Tibial artery (tissue), 4 donors: ENCODE results near the gene BABAM2.

Experiments
- DNase-seq, 2 donors: peaks; one replicate each; pipeline ENCODE4 v3.0.0-alpha.2; 2019
- H3K27ac ChIP-seq, 2 donors: fragments of 200-600 bp; sonication (generic) in 1 of 2; 1 replicate in 1 of 2; 2 replicates in 1 of 2; pipeline ENCODE4 v1.5.1; 2018 to 2019; ENCODE audit warnings: mild to moderate bottlenecking in 1 of 2
- H3K27me3 ChIP-seq, 2 donors: fragments of 200-600 bp; sonication (generic) in 1 of 2; one replicate each; pipeline versions ENCODE4 v1.5.1 to v1.6.0; 2016 to 2019
- H3K36me3 ChIP-seq, 3 donors: fragments of 200-600 bp; sonication (generic) in 2 of 3; one replicate each; pipeline ENCODE4 v1.5.1; 2016 to 2019; ENCODE audit warnings: mild to moderate bottlenecking in 2 of 3
- H3K4me1 ChIP-seq, 4 donors: fragments of 200-600 bp; sonication (generic) in 2 of 4; 1 replicate in 3 of 4; 2 replicates in 1 of 4; pipeline ENCODE4 v1.5.1; 2016 to 2019
- H3K4me3 ChIP-seq, 2 donors: fragments of 200-600 bp; sonication (generic) in 1 of 2; 1 replicate in 1 of 2; 2 replicates in 1 of 2; pipeline ENCODE4 v1.5.1; 2018 to 2019; ENCODE audit warnings: mild to moderate bottlenecking in 2 of 2
- H3K9me3 ChIP-seq, 3 donors: fragments of 200-600 bp; sonication (generic) in 1 of 3; one replicate each; pipeline ENCODE4 v1.5.1; 2016 to 2019
- intact Hi-C: fragments of 100-400 bp; cut with DNase I; formaldehyde crosslinking; loops from one replicate; pipeline ENCODE4 v1.15.0; 2023; ENCODE audit warnings: low total_unique reads
- TF ChIP-seq, protein P1 (sequence below), 2 experiments: fragments of 200-600 bp in 1 of 2; fragments of 450-650 bp in 1 of 2; IDR thresholded peaks; one replicate each; pipeline ENCODE4 v1.5.1; 2017 to 2019; ENCODE audit warnings: antibody characterized with exemption in 2 of 2, mild to moderate bottlenecking in 1 of 2, moderate library complexity in 1 of 2

The BABAM2 gene

DNA sequence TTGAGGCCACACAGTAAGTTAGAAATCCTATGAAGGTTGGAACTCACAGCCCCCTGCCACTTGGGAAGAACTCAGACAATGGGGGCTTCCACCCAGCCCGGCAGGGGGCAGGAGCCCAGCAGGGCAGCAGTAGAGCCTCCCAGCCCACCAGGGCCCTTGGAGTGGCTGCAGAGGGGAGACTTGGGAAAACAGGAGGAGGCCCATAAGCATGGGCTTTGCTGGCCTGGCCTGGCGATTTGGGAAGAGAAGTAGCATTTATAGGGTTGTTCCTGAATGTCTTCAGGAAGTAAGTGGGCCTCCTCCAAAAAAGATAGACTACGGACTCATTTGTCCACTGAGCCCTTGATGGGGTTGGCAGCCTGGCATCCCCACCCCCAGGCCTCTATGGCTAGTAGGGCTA lies 484.7 kb downstream of the BABAM2 start:
- no peaks in the 10 kb centered on the region for H3K36me3 ChIP-seq
- no peak overlapping the region for H3K4me3 ChIP-seq
- DNase-seq = no peak
- H3K27me3 ChIP-seq = no peaks in the 10 kb centered on the region
- H3K9me3 ChIP-seq = no peaks in the 10 kb centered on the region
- no peak overlapping the region for H3K27ac ChIP-seq
- TF ChIP-seq, protein P1, sequence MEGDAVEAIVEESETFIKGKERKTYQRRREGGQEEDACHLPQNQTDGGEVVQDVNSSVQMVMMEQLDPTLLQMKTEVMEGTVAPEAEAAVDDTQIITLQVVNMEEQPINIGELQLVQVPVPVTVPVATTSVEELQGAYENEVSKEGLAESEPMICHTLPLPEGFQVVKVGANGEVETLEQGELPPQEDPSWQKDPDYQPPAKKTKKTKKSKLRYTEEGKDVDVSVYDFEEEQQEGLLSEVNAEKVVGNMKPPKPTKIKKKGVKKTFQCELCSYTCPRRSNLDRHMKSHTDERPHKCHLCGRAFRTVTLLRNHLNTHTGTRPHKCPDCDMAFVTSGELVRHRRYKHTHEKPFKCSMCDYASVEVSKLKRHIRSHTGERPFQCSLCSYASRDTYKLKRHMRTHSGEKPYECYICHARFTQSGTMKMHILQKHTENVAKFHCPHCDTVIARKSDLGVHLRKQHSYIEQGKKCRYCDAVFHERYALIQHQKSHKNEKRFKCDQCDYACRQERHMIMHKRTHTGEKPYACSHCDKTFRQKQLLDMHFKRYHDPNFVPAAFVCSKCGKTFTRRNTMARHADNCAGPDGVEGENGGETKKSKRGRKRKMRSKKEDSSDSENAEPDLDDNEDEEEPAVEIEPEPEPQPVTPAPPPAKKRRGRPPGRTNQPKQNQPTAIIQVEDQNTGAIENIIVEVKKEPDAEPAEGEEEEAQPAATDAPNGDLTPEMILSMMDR (IDR thresholded peaks at IDR 0.05) = no peak
- no peaks in the 10 kb centered on the region for H3K4me1 ChIP-seq
- intact Hi-C loops = no loop called here

DNA sequence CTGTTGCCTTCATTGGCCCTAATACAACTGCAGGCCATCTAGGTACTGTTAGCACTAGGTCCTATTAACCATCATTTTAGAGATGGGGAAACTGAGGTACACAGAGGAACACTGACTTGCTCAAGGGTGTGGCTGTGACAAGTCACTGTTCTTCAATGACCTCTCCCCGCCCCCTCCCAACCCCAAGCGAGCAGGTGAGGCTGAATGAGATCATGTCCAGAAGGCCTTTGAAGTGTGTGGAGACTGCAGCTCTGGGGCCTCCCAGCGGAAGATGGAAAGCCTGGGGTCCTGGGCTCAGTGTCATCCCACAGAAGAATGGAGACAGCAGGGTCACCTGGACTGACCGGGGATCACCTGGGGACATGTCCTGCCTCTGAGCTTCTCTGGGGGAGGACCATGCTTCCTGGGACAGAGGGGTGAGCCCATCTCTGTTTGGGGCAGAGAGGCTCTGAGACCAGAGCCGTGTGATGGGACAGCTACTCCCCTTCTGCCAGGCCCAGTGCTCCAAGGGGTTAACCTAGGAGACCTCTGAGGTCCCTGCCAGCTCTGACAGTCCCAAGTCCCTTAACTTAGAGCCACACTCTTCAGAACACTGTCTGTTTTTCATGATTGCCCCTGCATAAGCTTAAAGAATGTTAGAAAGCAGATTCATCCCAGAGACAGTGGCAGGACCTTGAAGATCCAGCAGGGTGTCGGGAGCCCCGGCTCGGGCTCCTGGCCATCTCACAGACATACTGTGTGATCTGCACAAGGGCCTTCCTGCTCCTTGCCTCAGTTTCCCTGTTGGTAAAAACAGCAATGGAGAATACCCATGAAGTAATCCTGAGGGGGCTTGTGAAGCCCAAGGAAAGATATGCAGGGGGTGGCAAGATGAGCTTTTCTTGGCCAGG lies 485.5 kb downstream of the BABAM2 start:
- Histone ChIP-seq H3K4me1 (no peaks in the 10 kb centered on the region), H3K27ac (no peak overlapping the region), H3K4me3 (no peak overlapping the region), H3K36me3 (no peaks in the 10 kb centered on the region), H3K9me3 (no peaks in the 10 kb centered on the region), H3K27me3 (no peaks in the 10 kb centered on the region)
- TF ChIP-seq, protein P1 (IDR thresholded peaks at IDR 0.05) = no peak
- intact Hi-C loops = no loop called here
- DNase-seq = no peak

DNA sequence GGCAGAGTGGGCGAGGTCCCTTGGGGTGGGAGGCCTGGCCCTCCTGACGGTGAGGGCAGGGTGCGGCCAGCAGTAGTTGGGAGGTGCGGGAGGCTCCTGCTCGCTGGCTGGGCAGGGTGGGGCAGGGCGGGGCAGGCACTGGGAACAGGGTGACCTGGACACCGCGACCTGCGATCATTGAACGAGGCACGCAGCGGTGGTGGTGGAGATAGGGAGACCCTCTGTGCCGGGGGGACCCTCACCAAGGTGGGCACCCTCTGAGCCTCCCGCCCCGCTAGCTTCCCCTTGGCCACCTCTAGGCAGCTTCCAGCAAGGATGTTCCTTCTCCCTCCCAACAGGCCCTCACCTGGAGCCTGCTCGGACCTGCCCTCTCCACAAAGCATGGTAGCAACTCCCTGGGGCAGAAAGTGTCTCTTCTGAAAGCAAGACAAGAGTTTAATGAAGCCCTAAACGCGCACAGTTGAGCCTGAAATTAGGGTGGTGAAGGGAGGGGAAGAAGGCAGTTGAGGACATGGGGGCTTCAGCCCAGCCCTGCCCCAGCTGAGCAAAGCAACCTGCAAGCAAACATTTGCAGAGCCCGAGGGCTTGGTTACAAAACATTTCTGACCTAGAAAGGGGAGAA lies 486.8 kb downstream of the BABAM2 start:
- Histone ChIP-seq H3K9me3 (no peaks in the 10 kb centered on the region), H3K27me3 (no peaks in the 10 kb centered on the region), H3K4me1 (no peaks in the 10 kb centered on the region), H3K27ac (no peak overlapping the region), H3K36me3 (no peaks in the 10 kb centered on the region), H3K4me3 (no peak overlapping the region)
- TF ChIP-seq, protein P1 (IDR thresholded peaks at IDR 0.05) = no peak
- intact Hi-C loops = no loop called here
- no peak for DNase-seq

DNA sequence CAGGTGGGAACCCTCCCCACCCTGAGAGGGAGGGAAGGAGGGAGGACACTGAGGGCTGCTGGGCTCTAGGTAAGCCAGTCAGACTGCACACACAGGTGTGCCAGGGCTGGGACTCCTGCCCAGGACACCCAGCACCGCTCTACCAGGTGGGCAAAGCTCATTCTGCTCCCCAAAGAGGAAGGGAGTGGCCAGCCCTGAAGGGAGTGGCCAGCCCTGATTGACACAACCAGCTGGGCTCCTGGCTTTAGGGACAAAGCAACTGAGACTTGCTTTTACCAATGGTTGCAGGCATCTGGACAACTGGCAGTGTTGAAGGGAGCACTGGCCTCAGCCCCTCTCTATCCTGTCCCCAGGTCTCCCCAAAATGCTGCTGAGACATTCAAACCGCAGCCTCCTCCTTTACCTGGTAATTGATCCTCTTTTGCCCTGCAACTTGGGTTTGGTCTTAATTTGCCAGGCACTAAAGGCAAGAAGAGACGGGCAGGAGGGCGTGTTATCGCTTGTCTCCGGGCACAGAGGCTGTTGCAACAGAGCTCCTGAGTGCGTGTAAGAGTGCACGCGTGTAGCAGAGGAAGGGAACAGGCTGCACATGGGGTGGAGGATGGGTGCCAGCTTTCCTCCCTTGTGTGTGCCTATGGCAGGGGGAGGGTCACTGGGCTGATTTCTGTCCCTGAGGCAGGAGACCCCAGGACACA lies 487.6 kb downstream of the BABAM2 start:
- peaks cover 0 to 4% (median 0%) of the 10 kb centered on the region in 4 donors for H3K4me1 ChIP-seq
- no peak overlapping the region for H3K4me3 ChIP-seq
- no peaks in the 10 kb centered on the region for H3K9me3 ChIP-seq
- no peak for DNase-seq
- H3K27me3 ChIP-seq = no peaks in the 10 kb centered on the region
- no peaks in the 10 kb centered on the region for H3K36me3 ChIP-seq
- intact Hi-C loops = no loop called here
- no peak overlapping the region for H3K27ac ChIP-seq
- TF ChIP-seq, protein P1 (IDR thresholded peaks at IDR 0.05) = no peak

DNA sequence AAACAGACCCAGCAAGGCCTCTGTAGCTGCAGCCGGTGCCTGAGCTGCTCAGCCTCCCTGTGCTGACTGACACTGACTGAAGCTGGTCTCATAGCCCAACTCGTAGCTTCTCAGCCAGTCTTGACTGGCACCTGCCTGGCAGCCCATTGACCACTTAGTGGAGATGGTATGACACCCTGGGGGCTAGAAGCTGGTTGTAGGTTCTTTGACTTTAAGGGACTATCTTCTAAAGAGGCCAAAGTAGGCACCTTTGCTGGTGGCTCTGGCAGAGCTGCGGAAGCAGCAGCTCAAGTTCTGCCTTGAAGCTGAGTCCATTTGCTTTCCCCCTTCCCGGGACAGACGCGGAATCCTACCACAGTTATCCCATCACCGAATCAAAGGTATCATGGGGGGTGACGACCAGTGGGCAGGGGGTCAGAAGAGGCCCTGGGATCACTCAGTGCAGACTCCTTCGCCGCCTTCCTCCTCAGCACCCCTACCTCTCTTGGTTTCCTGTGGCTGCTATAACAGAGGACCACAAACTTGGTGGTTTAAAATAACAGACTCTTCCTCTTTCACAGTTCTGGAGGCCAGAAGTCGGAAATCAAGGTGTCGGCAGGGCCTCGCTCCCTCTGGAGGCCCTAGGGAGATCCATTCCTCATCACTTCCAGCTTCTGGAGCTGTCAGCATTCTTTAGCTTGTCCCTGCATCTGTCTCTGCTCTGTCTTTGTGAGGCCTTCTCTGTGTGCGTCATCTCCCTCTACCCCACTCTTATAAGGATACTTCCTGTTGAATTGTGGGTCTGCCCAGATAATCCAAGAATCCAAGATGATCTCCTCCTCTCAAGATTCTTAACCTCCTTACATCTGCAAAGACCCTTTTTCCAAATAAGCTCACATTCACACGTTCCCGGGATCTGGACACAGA lies 488.4 kb downstream of the BABAM2 start:
- H3K4me3 ChIP-seq = no peak overlapping the region
- TF ChIP-seq, protein P1 (IDR thresholded peaks at IDR 0.05) = no peak
- no peaks in the 10 kb centered on the region for H3K9me3 ChIP-seq
- DNase-seq = no peak
- intact Hi-C loops = no loop called here
- H3K4me1 ChIP-seq = peaks cover 0 to 4% (median 0%) of the 10 kb centered on the region in 4 donors
- H3K27me3 ChIP-seq = no peaks in the 10 kb centered on the region
- no peak overlapping the region for H3K27ac ChIP-seq
- H3K36me3 ChIP-seq = no peaks in the 10 kb centered on the region
